Measurements from ENCODE around the gene MBIP. TPM values are rescaled to one million over a fixed set of nuclear protein-coding genes. Genes with fewer than 3 reads are reported as not detected.
A peak's percentile ranks its signal among the peaks of the same experiment; 100 is the strongest.
"Not testable (repeated sequence)": the region's sequence is repeated elsewhere in the genome, so short reads cannot be mapped to it uniquely, and the experiment has no call there.

MBIP gene
- 10 to 100 TPM; 29.9 to 30.8 TPM for total RNA-seq

GRCh38 chr14:36320200-36320896 is at the start of gene MBIP:
Gene MBIP (minus strand): TSS chr14:36320637. CDS start chr14:36320588, 49 bp downstream.
- peaks cover 5% of the 10 kb centered on the region for H3K27me3 Mint-ChIP-seq (ENCODE audit: low read depth)
- H3K9me3 Mint-ChIP-seq = no peaks in the 10 kb centered on the region
- CTCF ChIA-PET = interaction anchor here (0.5 to 1.4 kb wide), 2 partner anchors 53 to 79 kb away, joined by 3 to 5 read pairs; no protein-coding TSS in a partner anchor
- intact Hi-C loops (cut with micrococcal nuclease) = loop anchor here (1.0 to 5.0 kb wide), 4 partner anchors 388 to 1783 kb away; partner anchors contain the start of genes BRMS1L and EAPP
- peak; percentile 98 for DNase-seq
- H3K36me3 Mint-ChIP-seq (ENCODE audit: low read depth) = peaks cover 3% of the 10 kb centered on the region
- H3K4me3 Mint-ChIP-seq = peak within 1 kb of the TSS; percentile 97
- H3K4me1 Mint-ChIP-seq (ENCODE audit: low read depth) = peaks cover 27% of the 10 kb centered on the region
- H3K27ac Mint-ChIP-seq = peak within 1 kb of the TSS; percentile 96

DNA sequence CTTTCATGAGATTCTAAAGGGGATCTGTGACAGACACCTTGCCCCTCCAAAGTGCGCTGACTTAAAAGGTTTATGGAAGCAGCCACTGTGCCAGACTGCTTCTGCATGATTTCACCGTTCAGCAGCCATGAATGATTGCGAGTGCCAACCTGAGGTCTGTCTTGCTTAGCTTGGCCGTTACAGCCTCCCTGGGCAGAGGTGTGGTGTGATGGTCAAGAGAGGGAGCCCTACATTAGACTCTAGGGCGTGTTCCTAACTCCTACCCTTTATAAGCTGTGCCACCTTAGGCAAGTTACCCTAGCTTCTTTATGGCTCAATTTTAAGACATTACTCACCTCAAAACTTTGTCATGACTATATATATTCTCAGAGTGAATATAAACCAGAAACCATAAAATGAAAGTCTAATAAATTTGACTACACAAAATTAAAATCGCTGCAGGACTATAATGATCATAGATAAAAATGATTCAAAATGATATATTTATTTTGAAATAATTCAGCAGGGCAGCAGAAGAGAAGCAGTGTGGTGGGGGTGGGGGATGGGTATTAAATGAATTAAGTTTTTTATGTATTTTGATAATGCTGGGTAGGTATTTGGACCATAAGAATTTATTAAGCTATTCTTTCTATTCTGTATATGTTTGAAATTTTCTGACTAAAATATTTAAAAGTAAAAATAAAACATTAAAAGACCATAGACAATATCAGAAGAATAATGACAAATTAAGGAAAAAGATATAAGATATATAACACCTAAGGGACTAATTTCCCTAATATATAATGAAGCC is 47.7 kb upstream of the MBIP start:
- H3K4me3 Mint-ChIP-seq = no peak overlapping the region
- H3K4me1 Mint-ChIP-seq (ENCODE audit: low read depth) = no peaks in the 10 kb centered on the region
- intact Hi-C loops (cut with micrococcal nuclease) = no loop called here
- H3K9me3 Mint-ChIP-seq = no peaks in the 10 kb centered on the region
- CTCF ChIA-PET = interaction anchor here (0.6 to 0.9 kb wide), 2 partner anchors 106 to 186 kb away, joined by 3 to 4 read pairs; no protein-coding TSS in a partner anchor
- H3K36me3 Mint-ChIP-seq (ENCODE audit: low read depth) = no peaks in the 10 kb centered on the region
- no peak overlapping the region for H3K27ac Mint-ChIP-seq
- DNase-seq = no peak
- peaks cover 6% of the 10 kb centered on the region for H3K27me3 Mint-ChIP-seq (ENCODE audit: low read depth)

DNA sequence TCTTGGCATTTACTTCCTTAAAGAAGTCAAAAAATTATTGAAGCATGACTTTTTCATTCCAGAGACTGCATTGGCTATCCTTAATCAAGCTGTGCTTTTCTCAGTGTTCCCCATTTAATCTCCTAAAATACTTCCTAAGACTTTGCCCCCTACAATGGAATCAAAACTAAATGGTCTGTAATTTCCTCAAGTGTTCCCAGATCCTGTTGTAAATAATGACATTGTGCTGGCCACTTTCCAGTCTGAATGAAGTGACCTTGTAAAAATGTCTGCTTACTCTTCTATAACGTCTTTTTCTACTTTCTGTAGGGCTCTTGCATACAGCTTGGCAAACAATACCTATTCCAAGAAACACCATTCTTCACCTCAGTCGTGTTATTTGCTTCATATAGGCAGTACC is 45.3 kb upstream of the MBIP start:
- intact Hi-C loops (cut with micrococcal nuclease) = no loop called here
- CTCF ChIA-PET = no interaction called here
- H3K4me1 Mint-ChIP-seq (ENCODE audit: low read depth) = no peaks in the 10 kb centered on the region
- H3K9me3 Mint-ChIP-seq = no peaks in the 10 kb centered on the region
- H3K27ac Mint-ChIP-seq = no peak overlapping the region
- H3K4me3 Mint-ChIP-seq = no peak overlapping the region
- H3K36me3 Mint-ChIP-seq (ENCODE audit: low read depth) = no peaks in the 10 kb centered on the region
- peaks cover 6% of the 10 kb centered on the region for H3K27me3 Mint-ChIP-seq (ENCODE audit: low read depth)
- no peak for DNase-seq

DNA sequence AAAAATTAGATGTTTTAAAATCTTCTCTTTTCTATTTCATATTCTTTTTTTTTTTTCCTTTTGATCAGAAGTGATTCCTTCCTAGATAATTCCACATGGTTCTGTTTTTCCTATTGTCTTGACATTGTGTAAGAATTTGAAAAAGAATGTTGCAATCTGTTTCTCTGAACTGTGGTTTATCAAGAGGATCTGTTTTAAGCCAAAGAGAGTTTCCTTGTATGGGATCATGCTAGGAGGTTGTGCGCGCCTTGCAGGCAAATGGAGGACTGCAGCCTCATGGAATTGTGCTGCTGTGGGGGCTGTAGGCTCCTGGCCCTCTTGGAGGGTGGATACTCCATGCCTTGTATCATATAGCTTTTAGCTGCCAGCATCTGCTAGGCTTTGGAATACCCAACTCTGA is 43.3 kb upstream of the MBIP start:
- H3K4me1 Mint-ChIP-seq (ENCODE audit: low read depth) = no peaks in the 10 kb centered on the region
- H3K27me3 Mint-ChIP-seq (ENCODE audit: low read depth) = peaks cover 6% of the 10 kb centered on the region
- CTCF ChIA-PET = no interaction called here
- intact Hi-C loops (cut with micrococcal nuclease) = no loop called here
- H3K9me3 Mint-ChIP-seq = no peaks in the 10 kb centered on the region
- H3K4me3 Mint-ChIP-seq = no peak overlapping the region
- no peaks in the 10 kb centered on the region for H3K36me3 Mint-ChIP-seq (ENCODE audit: low read depth)
- H3K27ac Mint-ChIP-seq = no peak overlapping the region
- DNase-seq = no peak

GRCh38 chr14:36362648-36363047 is 42.2 kb upstream of the MBIP start:
- DNase-seq = no peak
- no peaks in the 10 kb centered on the region for H3K4me1 Mint-ChIP-seq (ENCODE audit: low read depth)
- CTCF ChIA-PET = no interaction called here
- no peaks in the 10 kb centered on the region for H3K36me3 Mint-ChIP-seq (ENCODE audit: low read depth)
- H3K27ac Mint-ChIP-seq = no peak overlapping the region
- intact Hi-C loops (cut with micrococcal nuclease) = no loop called here
- no peaks in the 10 kb centered on the region for H3K9me3 Mint-ChIP-seq
- peaks cover 4% of the 10 kb centered on the region for H3K27me3 Mint-ChIP-seq (ENCODE audit: low read depth)
- no peak overlapping the region for H3K4me3 Mint-ChIP-seq

DNA sequence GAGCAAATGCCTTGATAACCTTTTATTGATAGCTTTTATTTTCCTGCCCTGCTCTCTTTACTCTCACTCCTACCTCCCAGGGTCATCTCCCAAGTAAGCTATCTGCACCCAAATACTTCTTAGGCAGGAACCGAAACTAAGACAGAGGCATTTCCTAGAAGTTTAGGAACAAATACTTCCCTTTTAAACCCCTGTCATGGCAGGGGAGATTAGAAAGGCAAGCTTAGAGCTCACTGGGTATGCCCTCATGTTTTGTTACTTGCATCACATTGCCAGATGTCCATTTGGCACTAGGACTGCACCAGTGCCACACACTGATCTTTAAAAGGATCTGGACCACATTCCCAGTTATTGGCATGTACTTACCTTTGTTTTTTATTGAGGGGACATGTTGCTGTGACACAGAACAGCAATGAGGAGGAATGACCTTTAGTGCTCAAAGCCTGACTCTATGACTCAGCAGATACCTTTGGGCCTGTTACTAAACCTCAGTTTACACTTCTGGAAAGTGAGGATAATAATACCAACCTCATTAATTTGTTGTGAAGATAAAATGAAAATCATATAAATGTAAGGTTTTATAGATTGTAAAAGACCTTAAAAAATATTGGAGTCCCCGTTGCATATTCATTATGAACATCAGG is 40.9 kb upstream of the MBIP start:
- Mint-ChIP-seq H3K9me3 (peaks cover 5% of the 10 kb centered on the region), H3K4me3 (no peak overlapping the region), H3K4me1 (ENCODE audit: low read depth) (no peaks in the 10 kb centered on the region), H3K36me3 (ENCODE audit: low read depth) (no peaks in the 10 kb centered on the region), H3K27me3 (ENCODE audit: low read depth) (peaks cover under 1% of the 10 kb centered on the region), H3K27ac (no peak overlapping the region)
- CTCF ChIA-PET = interaction anchor here (1.0 kb wide), 1 partner anchor 12 kb away, joined by 3 read pairs; no protein-coding TSS in a partner anchor
- no peak for DNase-seq
- intact Hi-C loops (cut with micrococcal nuclease) = no loop called here

GRCh38 chr14:36356862-36357261 is 36.4 kb upstream of the MBIP start:
- CTCF ChIA-PET = no interaction called here
- intact Hi-C loops (cut with micrococcal nuclease) = no loop called here
- H3K9me3 Mint-ChIP-seq = peaks cover 14% of the 10 kb centered on the region

DNA sequence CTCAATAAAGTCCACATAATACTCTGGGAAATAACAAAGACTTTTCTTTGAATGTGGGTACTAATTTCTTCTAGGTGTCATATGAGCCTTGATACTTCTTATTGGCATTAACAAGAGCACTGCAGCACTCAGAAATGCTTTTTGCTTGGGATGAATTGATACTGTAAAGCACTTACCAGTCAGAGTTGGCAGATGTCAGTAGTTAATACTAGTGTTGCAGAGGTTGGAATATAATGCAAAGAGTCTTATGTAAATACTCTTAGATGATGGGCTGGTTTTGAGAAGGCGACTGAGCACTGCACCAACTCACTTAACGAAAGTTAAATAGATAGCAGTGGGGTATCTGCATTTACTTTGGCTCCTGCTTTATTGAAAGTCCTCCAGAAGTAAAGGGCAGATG is 25.6 kb upstream of the MBIP start:
- Mint-ChIP-seq H3K27me3 (ENCODE audit: low read depth) (peaks cover 16% of the 10 kb centered on the region), H3K36me3 (ENCODE audit: low read depth) (no peaks in the 10 kb centered on the region), H3K9me3 (peaks cover 3% of the 10 kb centered on the region), H3K4me1 (ENCODE audit: low read depth) (no peaks in the 10 kb centered on the region), H3K27ac (no peak overlapping the region), H3K4me3 (no peak overlapping the region)
- CTCF ChIA-PET = no interaction called here
- no peak for DNase-seq
- intact Hi-C loops (cut with micrococcal nuclease) = no loop called here

More at GRCh38 chr14:36356862-36357261, 36.4 kb upstream of the MBIP start:
- Mint-ChIP-seq H3K4me3 (no peak overlapping the region), H3K27ac (no peak overlapping the region), H3K36me3 (ENCODE audit: low read depth) (peaks cover 5% of the 10 kb centered on the region), H3K4me1 (ENCODE audit: low read depth) (no peaks in the 10 kb centered on the region), H3K27me3 (ENCODE audit: low read depth) (peaks cover 6% of the 10 kb centered on the region)
- no peak for DNase-seq

DNA sequence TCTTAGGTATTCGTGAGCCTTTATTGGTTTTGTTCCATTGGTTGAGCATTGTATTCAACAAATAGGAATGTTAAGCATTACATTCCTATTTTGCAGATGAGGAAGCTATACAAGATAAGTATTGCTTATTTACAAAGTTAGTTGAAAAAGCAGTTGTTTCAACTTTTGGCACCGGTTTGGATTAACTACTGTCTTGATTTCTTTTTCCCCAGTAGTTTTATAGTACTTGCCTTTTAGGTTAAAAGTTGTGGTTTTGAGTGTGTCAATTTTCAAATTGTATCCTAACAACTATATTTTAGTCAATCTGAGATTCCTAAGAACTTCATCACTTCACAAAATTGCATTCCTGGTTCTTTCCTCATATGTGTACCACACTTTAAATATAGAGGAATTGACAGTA is 23.8 kb upstream of the MBIP start:
- intact Hi-C loops (cut with micrococcal nuclease) = no loop called here
- H3K4me3 Mint-ChIP-seq = no peak overlapping the region
- CTCF ChIA-PET = no interaction called here
- no peak for DNase-seq
- H3K27ac Mint-ChIP-seq = no peak overlapping the region
- peaks cover 18% of the 10 kb centered on the region for H3K27me3 Mint-ChIP-seq (ENCODE audit: low read depth)
- no peaks in the 10 kb centered on the region for H3K36me3 Mint-ChIP-seq (ENCODE audit: low read depth)
- H3K4me1 Mint-ChIP-seq (ENCODE audit: low read depth) = peaks cover 6% of the 10 kb centered on the region
- peaks cover 3% of the 10 kb centered on the region for H3K9me3 Mint-ChIP-seq

DNA sequence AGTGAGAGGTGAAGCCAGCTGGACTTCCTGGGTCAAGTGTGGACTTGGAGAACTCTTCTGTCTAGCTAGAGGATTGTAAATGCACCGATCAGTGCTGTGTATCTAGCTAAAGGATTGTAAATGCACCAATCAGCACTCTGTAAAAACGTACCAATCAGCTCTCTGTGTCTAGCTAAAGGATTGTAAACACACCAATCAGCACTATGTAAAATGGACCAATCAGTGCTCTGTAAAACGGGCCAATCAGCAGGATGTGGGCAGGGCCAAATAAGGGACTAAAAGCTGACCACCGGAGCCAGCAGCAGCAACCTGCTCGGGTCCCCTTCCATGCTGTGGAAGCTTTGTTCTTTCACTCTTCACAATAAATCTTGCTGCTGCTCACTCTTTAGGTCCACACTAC is 21.4 kb upstream of the MBIP start:
- DNase-seq; intact Hi-C loops (cut with micrococcal nuclease): not testable (repeated sequence)

DNA sequence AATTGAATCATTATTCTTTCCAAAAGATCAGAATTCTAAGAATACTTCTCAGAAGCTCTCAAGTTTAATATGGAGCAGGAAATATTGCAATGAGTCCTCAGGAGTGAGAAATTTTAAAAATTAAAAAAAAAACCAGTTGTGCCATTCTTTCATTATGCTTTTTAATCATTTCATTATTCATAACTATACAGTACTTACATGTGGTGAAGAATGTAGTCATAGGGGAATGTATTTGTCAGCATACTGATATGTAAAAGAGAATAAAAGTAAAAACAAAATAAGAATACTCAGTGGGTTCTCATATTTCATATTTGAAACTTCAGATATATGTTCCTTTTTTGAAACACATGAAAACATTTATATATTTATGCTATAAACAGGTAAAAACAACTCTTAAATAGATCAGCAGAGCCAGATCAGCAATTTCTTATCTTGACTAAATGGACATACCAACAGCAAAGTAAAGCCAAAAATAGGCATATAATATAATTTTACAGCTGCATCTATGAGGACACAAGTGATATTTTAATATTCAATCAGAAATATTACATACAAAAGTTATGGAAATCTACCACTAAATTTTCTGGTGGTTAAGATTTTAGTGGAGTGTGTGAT is 19.9 kb upstream of the MBIP start:
- no peak for DNase-seq
- peaks cover 22% of the 10 kb centered on the region for H3K27me3 Mint-ChIP-seq (ENCODE audit: low read depth)
- H3K4me3 Mint-ChIP-seq = no peak overlapping the region
- H3K27ac Mint-ChIP-seq = no peak overlapping the region
- H3K36me3 Mint-ChIP-seq (ENCODE audit: low read depth) = no peaks in the 10 kb centered on the region
- intact Hi-C loops (cut with micrococcal nuclease) = loop anchor here (1.0 kb wide), 1 partner anchor 25 kb away; no protein-coding TSS in a partner anchor
- CTCF ChIA-PET = interaction anchor here (1.3 kb wide), 1 partner anchor 33 kb away, joined by 3 read pairs; no protein-coding TSS in a partner anchor
- H3K9me3 Mint-ChIP-seq = peaks cover 3% of the 10 kb centered on the region
- H3K4me1 Mint-ChIP-seq (ENCODE audit: low read depth) = peaks cover 14% of the 10 kb centered on the region

More for the DNA sequence above, 21.4 kb upstream of the MBIP start:
- H3K36me3 Mint-ChIP-seq (ENCODE audit: low read depth); H3K27ac Mint-ChIP-seq; H3K4me3 Mint-ChIP-seq; CTCF ChIA-PET; H3K9me3 Mint-ChIP-seq: not testable (repeated sequence)
- Mint-ChIP-seq H3K4me1 (ENCODE audit: low read depth) (peaks cover 14% of the 10 kb centered on the region), H3K27me3 (ENCODE audit: low read depth) (peaks cover 25% of the 10 kb centered on the region)

DNA sequence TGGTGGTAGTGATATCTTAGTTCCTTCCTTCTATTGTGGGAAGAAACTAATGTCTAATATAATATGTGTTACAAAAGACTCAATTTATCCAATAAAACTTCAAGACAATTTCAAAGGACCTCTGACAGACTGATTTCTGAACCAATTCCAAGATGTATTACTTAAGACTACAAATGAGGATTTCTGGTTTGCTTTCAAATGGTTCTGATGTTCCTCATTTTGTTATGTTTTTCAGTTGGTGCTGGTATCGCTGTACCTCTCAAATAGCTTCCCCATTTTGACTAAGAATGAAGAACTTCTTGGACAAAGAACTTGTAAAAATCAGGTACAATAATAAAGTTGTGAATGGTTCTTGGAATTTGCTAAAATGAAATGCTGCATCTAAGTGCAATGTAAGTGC is 19.4 kb upstream of the MBIP start:
- Mint-ChIP-seq H3K4me1 (ENCODE audit: low read depth) (peaks cover 14% of the 10 kb centered on the region), H3K36me3 (ENCODE audit: low read depth) (no peaks in the 10 kb centered on the region), H3K9me3 (peaks cover 3% of the 10 kb centered on the region), H3K27ac (peak overlapping the region; percentile 6), H3K27me3 (ENCODE audit: low read depth) (peaks cover 25% of the 10 kb centered on the region), H3K4me3 (no peak overlapping the region)
- intact Hi-C loops (cut with micrococcal nuclease) = loop anchor here (1.0 kb wide), 1 partner anchor 25 kb away; no protein-coding TSS in a partner anchor
- no peak for DNase-seq
- CTCF ChIA-PET = interaction anchor here (1.3 kb wide), 1 partner anchor 34 kb away, joined by 3 read pairs; no protein-coding TSS in a partner anchor
